ENCODE results near the gene LIN52. TPM values are rescaled to one million over a fixed set of nuclear protein-coding genes. Genes with fewer than 3 reads are reported as not detected.

The LIN52 gene
- total and polyA plus RNA-seq, 2 of the 8 experiments (the other 6 are each of a cell fraction or from before 2014, with no cell fraction given) = 6.8 to 11.6 TPM

GRCh38 chr14:74083161-74083560 is 1.6 kb upstream of the LIN52 start (continued):
- TF ChIP-seq CHD7 (IDR thresholded peaks at IDR 0.05; ENCODE audit: insufficient replicate concordance, low read length) = no peak
- no peak for TF ChIP-seq KDM4A (IDR thresholded peaks at IDR 0.05; ENCODE audit: low read depth, low read length, severe bottlenecking)
- no peak for TF ChIP-seq EZH2 (IDR thresholded peaks at IDR 0.05; ENCODE audit: low read depth, low read length, severe bottlenecking)
- TF ChIP-seq RXRA (IDR thresholded peaks at IDR 0.05; ENCODE audit: insufficient read depth, low read depth, low read length) = no peak
- no peak for TF ChIP-seq SP2 (IDR thresholded peaks at IDR 0.05; ENCODE audit: low read length)
- no peak for TF ChIP-seq SIX5 (IDR thresholded peaks at IDR 0.05; ENCODE audit: low read depth, low read length)
- no peak for TF ChIP-seq SIRT6 (IDR thresholded peaks at IDR 0.05; ENCODE audit: low read length)
- no peak for TF ChIP-seq SP4 (IDR thresholded peaks at IDR 0.05; ENCODE audit: low read length)
- no peak for TF ChIP-seq CREB1 (IDR thresholded peaks at IDR 0.05)

Data from H1 (cell line).